SK-N-SH (cell line): ENCODE data around the gene CCDC15. TPM values are rescaled to one million over a fixed set of nuclear protein-coding genes. Genes with fewer than 3 reads are reported as not detected.

ENCODE experiments used
- CTCF ChIA-PET: fragments of 300-600, 350-600 bp; formaldehyde crosslinking; extraction: SDS; loops from one replicate; lab custom pipeline; 2021; lab: Yijun Ruan, JAX
- POLR2A ChIA-PET: fragments of 350-600 bp; sonication (Branson Sonifier 250); formaldehyde crosslinking; extraction: SDS; loops from one replicate; lab custom pipeline; 2020; ENCODE audit warnings: antibody characterized with exemption, inconsistent platforms; lab: Yijun Ruan, JAX
- DNase-seq: peaks from one replicate; pipeline ENCODE4 v3.0.0; 2012
- H2AFZ ChIP-seq: fragments of 200-600 bp; sonication (generic); 2 replicates; pipeline ENCODE4 v1.8.1; 2016; ENCODE audit warnings: antibody characterized with exemption, mild to moderate bottlenecking, low read depth
- H3F3A ChIP-seq: fragments of 200-600 bp; sonication (generic); replicated peaks from 2 replicates; pipeline ENCODE3; 2016; ENCODE audit warnings: antibody characterized with exemption, mild to moderate bottlenecking; ENCODE audit not compliant: insufficient read depth
- H3K27ac ChIP-seq, 2 experiments: fragments of 200-500 bp in 1 of 2; fragments of 200-600 bp in 1 of 2; sonication (Bioruptor generic) in 1 of 2; sonication (generic), shearing (Covaris generic) in 1 of 2; 2 replicates each; pipeline versions ENCODE4 v1.5.1 to v1.6.1; 2014 to 2016; ENCODE audit warnings: low read depth in 2 of 2, inconsistent platforms in 1 of 2, low read length in 1 of 2, mild to moderate bottlenecking in 1 of 2, mixed read lengths in 1 of 2
- H3K27me3 ChIP-seq: fragments of 200-600 bp; sonication (generic), shearing (Covaris generic); 2 replicates; pipeline ENCODE4 v1.6.1; 2016; ENCODE audit warnings: mixed run types; ENCODE audit not compliant: insufficient read depth
- H3K36me3 ChIP-seq, 2 experiments: fragments of 200-500 bp in 1 of 2; fragments of 200-600 bp in 1 of 2; sonication (Bioruptor generic) in 1 of 2; sonication (generic) in 1 of 2; replicated peaks in 1 of 2; 2 replicates each; pipeline versions ENCODE3 to v1.5.1; 2014 to 2016; ENCODE audit warnings: low read length in 1 of 2, mild to moderate bottlenecking in 1 of 2; ENCODE audit not compliant: insufficient read depth in 2 of 2, control insufficient read depth in 1 of 2
- H3K4me1 ChIP-seq, 2 experiments: fragments of 200-500 bp in 1 of 2; fragments of 200-600 bp in 1 of 2; sonication (Bioruptor generic) in 1 of 2; sonication (generic), shearing (Covaris generic) in 1 of 2; 2 replicates each; pipeline versions ENCODE4 v1.5.1 to v1.6.1; 2014 to 2016; ENCODE audit warnings: low read depth in 1 of 2, low read length in 1 of 2, mixed run types in 1 of 2; ENCODE audit not compliant: insufficient read depth in 2 of 2, control insufficient read depth in 1 of 2
- H3K4me2 ChIP-seq: fragments of 200-600 bp; sonication (generic), shearing (Covaris generic); 2 replicates; pipeline ENCODE4 v1.6.1; 2017; ENCODE audit warnings: mixed run types
- H3K4me3 ChIP-seq, 2 experiments: fragments of 200-500 bp in 1 of 2; fragments of 200-600 bp in 1 of 2; sonication (Bioruptor generic) in 1 of 2; sonication (generic), shearing (Covaris generic) in 1 of 2; 2 replicates each; pipeline versions ENCODE4 v1.5.1 to v1.8.1; 2014 to 2016; ENCODE audit warnings: low read depth in 2 of 2, inconsistent platforms in 1 of 2, low read length in 1 of 2, mild to moderate bottlenecking in 1 of 2, mixed read lengths in 1 of 2, moderate library complexity in 1 of 2
- H3K79me2 ChIP-seq: fragments of 200-600 bp; sonication (generic); 2 replicates; pipeline ENCODE4 v1.8.1; 2017; ENCODE audit warnings: mild to moderate bottlenecking; ENCODE audit not compliant: insufficient read depth
- H3K9ac ChIP-seq: fragments of 200-600 bp; sonication (generic); 2 replicates; pipeline ENCODE4 v1.6.1; 2017; ENCODE audit warnings: mixed run types
- H3K9me2 ChIP-seq: fragments of 200-600 bp; sonication (generic); 2 replicates; pipeline ENCODE4 v1.6.1; 2017; ENCODE audit warnings: mixed run types
- H3K9me3 ChIP-seq: fragments of 200-600 bp; sonication (generic); 2 replicates; pipeline ENCODE4 v1.6.1; 2017; ENCODE audit warnings: mixed run types, mild to moderate bottlenecking, moderate library complexity
- H4K20me1 ChIP-seq: fragments of 200-600 bp; sonication (generic); 2 replicates; pipeline ENCODE4 v1.6.1; 2017; ENCODE audit warnings: mild to moderate bottlenecking, mixed run types; ENCODE audit not compliant: insufficient read depth
- CHD2 ChIP-seq: fragments of 150-350 bp; IDR thresholded peaks from 2 replicates; pipeline ENCODE4 v1.6.1; 2018; ENCODE audit warnings: low read length; ENCODE audit not compliant: partially characterized antibody
- GATA2 ChIP-seq: sonication (generic); formaldehyde crosslinking; IDR thresholded peaks from 2 replicates; pipeline ENCODE4 v1.5.0; 2020; ENCODE audit warnings: mild to moderate bottlenecking, missing genetic modification reagents
- MEF2A ChIP-seq: IDR thresholded peaks from 2 replicates; pipeline ENCODE4 v1.4.0; 2012; ENCODE audit warnings: low read depth, borderline replicate concordance
- MXI1 ChIP-seq: IDR thresholded peaks from 2 replicates; pipeline ENCODE4 v1.6.1; 2012; ENCODE audit warnings: mild to moderate bottlenecking, low read depth, low read length, improper control_type of control experiment
- NRF1 ChIP-seq: IDR thresholded peaks from 2 replicates; pipeline ENCODE4 v1.6.1; 2012; ENCODE audit warnings: low read depth, mild to moderate bottlenecking, low read length
- REST ChIP-seq: IDR thresholded peaks from 2 replicates; pipeline ENCODE4 v1.6.1; 2012; ENCODE audit warnings: mild to moderate bottlenecking, low read depth, low read length, moderate library complexity
- RFX5 ChIP-seq: IDR thresholded peaks from 2 replicates; pipeline ENCODE4 v1.6.1; 2012; ENCODE audit warnings: mild to moderate bottlenecking, improper control_type of control experiment, low read length
- SMC3 ChIP-seq: IDR thresholded peaks from 2 replicates; pipeline ENCODE4 v1.6.1; 2012; ENCODE audit warnings: low read depth, low read length, improper control_type of control experiment
- TEAD4 ChIP-seq: IDR thresholded peaks from 2 replicates; pipeline ENCODE4 v1.4.0; 2012; ENCODE audit warnings: mild to moderate bottlenecking, borderline replicate concordance; ENCODE audit not compliant: insufficient read depth
- ZBTB33 ChIP-seq: IDR thresholded peaks from 2 replicates; pipeline ENCODE4 v1.4.0; 2012; ENCODE audit warnings: low read depth, borderline replicate concordance
- WGBS: methylation state at CpG from one replicate; pipeline ENCODE4 v1.1.6; 2017; ENCODE audit warnings: low lambda C conversion rate; 5-methylcytosine and 5-hydroxymethylcytosine counted together
- polyA plus RNA-seq, 3 experiments: library from polyadenylated mRNA; depleted of rRNA; stranded (reverse); fragments of >200 nt; gene quantifications; 2 replicates each; pipeline ENCODE4 v1.2.3, GENCODE V29; 2012

CCDC15 gene
- polyA plus RNA-seq, 1 of the 3 experiments (the other 2 are of a cell fraction): 0.69 TPM

- Histone ChIP-seq H3K27ac (no peak overlapping the region), H3K4me1 (peaks cover 0 to 3% of the 10 kb centered on the region in 2 experiments; a peak in 1 of 4 replicates), H3K27me3 (no peaks in the 10 kb centered on the region), H3K9me3 (no peaks in the 10 kb centered on the region), H3K79me2 (no peaks in the 10 kb centered on the region), H3K9me2 (no peaks in the 10 kb centered on the region), H2AFZ (peak overlapping the region; percentile 91), H3K9ac (no peak overlapping the region), H3K4me3 (peak overlapping the region; percentile 64 to 67), H3F3A (no peaks in the 10 kb centered on the region), H3K4me2 (peak overlapping the region; percentile 86), H4K20me1 (no peaks in the 10 kb centered on the region), H3K36me3 (no peaks in the 10 kb centered on the region)
- ChIA-PET CTCF (interaction anchor here (0.6 to 1.2 kb wide), 2 partner anchors 180 to 367 kb away, joined by 3 read pairs; no protein-coding TSS in a partner anchor), POLR2A (no interaction called here)
- 68% methylated on average over 16 of the region's 19 CpGs for WGBS
- TF ChIP-seq CHD2 (no peak), RFX5 (no peak), TEAD4 (no peak), MEF2A (no peak), REST (no peak), ZBTB33 (no peak), SMC3 (no peak), MXI1 (no peak), GATA2 (CRISPR knock-in tag) (no peak), NRF1 (no peak)
- no peak for DNase-seq
These were observed 108.4 kb downstream of the CCDC15 start for GRCh38 chr11:125062218-125062930.
